Measurements from ENCODE around the gene PALM3. TPM values are rescaled to one million over a fixed set of nuclear protein-coding genes. Genes with fewer than 3 reads are reported as not detected.
A peak's percentile ranks its signal among the peaks of the same experiment; 100 is the strongest.

PALM3 gene
- total RNA-seq, 3 donors from 2014 or later (not counting 1 experiment from before 2014, with no cell fraction given) = not detected

- Histone ChIP-seq H3K4me1 (ENCODE audit: control insufficient read depth, insufficient read depth, low read length) (peaks cover 17% of the 10 kb centered on the region), H3K4me3 (ENCODE audit: low read length) (no peak overlapping the region), H3K9me3 (ENCODE audit: control insufficient read depth, insufficient read depth, low read length) (peaks cover 7% of the 10 kb centered on the region), H3K36me3 (ENCODE audit: control insufficient read depth, insufficient read depth, low read length) (peaks cover 8% of the 10 kb centered on the region), H3K27me3 (ENCODE audit: control insufficient read depth, insufficient read depth, low read length) (no peaks in the 10 kb centered on the region), H3K27ac (ENCODE audit: low read length) (no peak overlapping the region)
- no peak for TF ChIP-seq CTCF (IDR thresholded peaks at IDR 0.05)
- Mint-ChIP-seq H3K27ac (peak overlapping the region in 1 of 2 donors; percentile 39), H3K4me3 (peak overlapping the region; percentile 74), H3K27me3 (ENCODE audit: low read depth in 2 of 2) (no peaks in the 10 kb centered on the region), H3K9me3 (no peaks in the 10 kb centered on the region), H3K4me1 (peaks cover 14 to 15% of the 10 kb centered on the region in 2 donors), H3K36me3 (no peaks in the 10 kb centered on the region)
- 95% methylated on average over 30 of the region's 30 CpGs for WGBS (ENCODE audit: insufficient coverage)
- ATAC-seq (no peak), DNase-seq (no peak)
- intact Hi-C loops (cut with micrococcal nuclease) = no loop called here
Measured at GRCh38 chr19:14088634-14089411, 26.9 kb upstream of the PALM3 start.

- intact Hi-C loops (cut with micrococcal nuclease) = no loop called here
- Histone ChIP-seq H3K27me3 (ENCODE audit: control insufficient read depth, insufficient read depth, low read length) (no peaks in the 10 kb centered on the region), H3K4me3 (ENCODE audit: low read length) (no peak overlapping the region), H3K4me1 (ENCODE audit: control insufficient read depth, insufficient read depth, low read length) (peaks cover 17% of the 10 kb centered on the region), H3K27ac (ENCODE audit: low read length) (no peak overlapping the region), H3K9me3 (ENCODE audit: control insufficient read depth, insufficient read depth, low read length) (no peaks in the 10 kb centered on the region), H3K36me3 (ENCODE audit: control insufficient read depth, insufficient read depth, low read length) (peaks cover 8% of the 10 kb centered on the region)
- WGBS (ENCODE audit: insufficient coverage) = 95% methylated on average over 4 of the region's 5 CpGs
- no peaks in the 10 kb centered on the region for H3K9me3 Mint-ChIP-seq
- H3K4me1 Mint-ChIP-seq = peaks cover 7 to 16% of the 10 kb centered on the region in 2 donors
- no peaks in the 10 kb centered on the region for H3K36me3 Mint-ChIP-seq
- ATAC-seq = no peak
- DNase-seq = no peak
- TF ChIP-seq CTCF (IDR thresholded peaks at IDR 0.05) = no peak
- no peak overlapping the region for H3K4me3 Mint-ChIP-seq
- H3K27me3 Mint-ChIP-seq (ENCODE audit: low read depth in 2 of 2) = no peaks in the 10 kb centered on the region
- no peak overlapping the region for H3K27ac Mint-ChIP-seq
Measured at GRCh38 chr19:14086098-14086497, 24.2 kb upstream of the PALM3 start.

GRCh38 chr19:14085309-14085995 is 23.6 kb upstream of the PALM3 start, which contains the start of gene C19orf67:
TSS of gene C19orf67 (minus strand) at chr19:14085783. CDS start at chr19:14085627, 156 bp downstream.
- Histone ChIP-seq H3K4me3 (ENCODE audit: low read length) (no peak within 1 kb of the TSS), H3K9me3 (ENCODE audit: control insufficient read depth, insufficient read depth, low read length) (no peaks in the 10 kb centered on the region), H3K27me3 (ENCODE audit: control insufficient read depth, insufficient read depth, low read length) (no peaks in the 10 kb centered on the region), H3K27ac (ENCODE audit: low read length) (no peak within 1 kb of the TSS), H3K4me1 (ENCODE audit: control insufficient read depth, insufficient read depth, low read length) (peaks cover 23% of the 10 kb centered on the region), H3K36me3 (ENCODE audit: control insufficient read depth, insufficient read depth, low read length) (peaks cover 8% of the 10 kb centered on the region)
- ATAC-seq (no peak), DNase-seq (no peak)
- no peak for TF ChIP-seq CTCF (IDR thresholded peaks at IDR 0.05)
- Mint-ChIP-seq H3K9me3 (no peaks in the 10 kb centered on the region), H3K4me1 (peaks cover 10 to 19% of the 10 kb centered on the region in 2 donors), H3K27ac (no peak within 1 kb of the TSS), H3K27me3 (ENCODE audit: low read depth in 2 of 2) (no peaks in the 10 kb centered on the region), H3K36me3 (no peaks in the 10 kb centered on the region), H3K4me3 (no peak within 1 kb of the TSS)
- 94% methylated on average over 54 of the region's 54 CpGs for WGBS (ENCODE audit: insufficient coverage)
- intact Hi-C loops (cut with micrococcal nuclease) = no loop called here

Measured in natural killer cell (primary cell).